IPS-NIHi11 (cell line): ENCODE results near the gene PPP4R1.

Source experiments
- DNase-seq: peaks from one replicate; pipeline ENCODE4 v3.0.0; 2012; ENCODE audit warnings: mixed read lengths, low spot score

PPP4R1 gene

GRCh38 chr18:9506046-9506792 lies 108.1 kb downstream of the PPP4R1 start:
- DNase-seq, result peak; percentile 29
